ENCODE measurements around the gene AVPR2.

Gene AVPR2

GRCh38 chrX:153950127-153950526, 45.7 kb downstream of the AVPR2 start:
- H3K27me3 ChIP-seq (ENCODE audit: control insufficient read depth in 2 of 2, insufficient read depth in 2 of 2, low read length in 2 of 2) = no peaks in the 10 kb centered on the region
- no peak overlapping the region for H3K27ac ChIP-seq (ENCODE audit: low read depth in 2 of 2, low read length in 2 of 2)
- peaks cover 13 to 41% of the 10 kb centered on the region in 2 donors for H3K36me3 ChIP-seq (ENCODE audit: control insufficient read depth in 2 of 2, insufficient read depth in 2 of 2, low read length in 2 of 2)
- H3K9ac ChIP-seq (ENCODE audit: low read depth in 1 of 2, low read length in 2 of 2) = no peak overlapping the region
- H3K4me3 ChIP-seq (ENCODE audit: low read length in 2 of 2) = no peak overlapping the region
- no peaks in the 10 kb centered on the region for H3K9me3 ChIP-seq (ENCODE audit: control insufficient read depth in 2 of 2, low read length in 2 of 2)
- H3K4me1 ChIP-seq (ENCODE audit: control insufficient read depth in 2 of 2, insufficient read depth in 2 of 2, low read length in 2 of 2) = peaks cover 0 to 5% of the 10 kb centered on the region in 2 donors

- H3K27ac ChIP-seq (ENCODE audit: low read depth in 2 of 2, low read length in 2 of 2) = peak overlapping the region in 1 of 2 donors; percentile 9
- no peaks in the 10 kb centered on the region for H3K27me3 ChIP-seq (ENCODE audit: control insufficient read depth in 2 of 2, insufficient read depth in 2 of 2, low read length in 2 of 2)
- H3K36me3 ChIP-seq (ENCODE audit: control insufficient read depth in 2 of 2, insufficient read depth in 2 of 2, low read length in 2 of 2) = peaks cover 24 to 57% of the 10 kb centered on the region in 2 donors
- H3K9me3 ChIP-seq (ENCODE audit: control insufficient read depth in 2 of 2, low read length in 2 of 2) = no peaks in the 10 kb centered on the region
- H3K4me3 ChIP-seq (ENCODE audit: low read length in 2 of 2) = no peak overlapping the region
- no peak overlapping the region for H3K9ac ChIP-seq (ENCODE audit: low read depth in 1 of 2, low read length in 2 of 2)
- H3K4me1 ChIP-seq (ENCODE audit: control insufficient read depth in 2 of 2, insufficient read depth in 2 of 2, low read length in 2 of 2) = peaks cover 0 to 5% of the 10 kb centered on the region in 2 donors
These were observed 47.4 kb downstream of the AVPR2 start for GRCh38 chrX:153951683-153952372.

- peaks cover 0 to 5% of the 10 kb centered on the region in 2 donors for H3K4me1 ChIP-seq (ENCODE audit: control insufficient read depth in 2 of 2, insufficient read depth in 2 of 2, low read length in 2 of 2)
- H3K4me3 ChIP-seq (ENCODE audit: low read length in 2 of 2) = no peak overlapping the region
- no peaks in the 10 kb centered on the region for H3K27me3 ChIP-seq (ENCODE audit: control insufficient read depth in 2 of 2, insufficient read depth in 2 of 2, low read length in 2 of 2)
- no peak overlapping the region for H3K9ac ChIP-seq (ENCODE audit: low read depth in 1 of 2, low read length in 2 of 2)
- peak overlapping the region in 1 of 2 donors; percentile 35 for H3K27ac ChIP-seq (ENCODE audit: low read depth in 2 of 2, low read length in 2 of 2)
- H3K9me3 ChIP-seq (ENCODE audit: control insufficient read depth in 2 of 2, low read length in 2 of 2) = no peaks in the 10 kb centered on the region
- peaks cover 31 to 64% of the 10 kb centered on the region in 2 donors for H3K36me3 ChIP-seq (ENCODE audit: control insufficient read depth in 2 of 2, insufficient read depth in 2 of 2, low read length in 2 of 2)
These were observed 48.0 kb downstream of the AVPR2 start for GRCh38 chrX:153952373-153953026.

GRCh38 chrX:153953342-153953830, 48.9 kb downstream of the AVPR2 start:
- H3K27ac ChIP-seq (ENCODE audit: low read depth in 2 of 2, low read length in 2 of 2) = peak overlapping the region in 1 of 2 donors; percentile 35
- H3K4me1 ChIP-seq (ENCODE audit: control insufficient read depth in 2 of 2, insufficient read depth in 2 of 2, low read length in 2 of 2) = peaks cover 0 to 3% of the 10 kb centered on the region in 2 donors
- no peak overlapping the region for H3K9ac ChIP-seq (ENCODE audit: low read depth in 1 of 2, low read length in 2 of 2)
- H3K36me3 ChIP-seq (ENCODE audit: control insufficient read depth in 2 of 2, insufficient read depth in 2 of 2, low read length in 2 of 2) = peaks cover 36 to 71% of the 10 kb centered on the region in 2 donors
- H3K9me3 ChIP-seq (ENCODE audit: control insufficient read depth in 2 of 2, low read length in 2 of 2) = no peaks in the 10 kb centered on the region
- H3K27me3 ChIP-seq (ENCODE audit: control insufficient read depth in 2 of 2, insufficient read depth in 2 of 2, low read length in 2 of 2) = no peaks in the 10 kb centered on the region
- no peak overlapping the region for H3K4me3 ChIP-seq (ENCODE audit: low read length in 2 of 2)

GRCh38 chrX:153953892-153954557, 49.6 kb downstream of the AVPR2 start:
- Histone ChIP-seq H3K27me3 (ENCODE audit: control insufficient read depth in 2 of 2, insufficient read depth in 2 of 2, low read length in 2 of 2) (no peaks in the 10 kb centered on the region), H3K4me1 (ENCODE audit: control insufficient read depth in 2 of 2, insufficient read depth in 2 of 2, low read length in 2 of 2) (peaks cover 0 to 3% of the 10 kb centered on the region in 2 donors), H3K4me3 (ENCODE audit: low read length in 2 of 2) (no peak overlapping the region), H3K9me3 (ENCODE audit: control insufficient read depth in 2 of 2, low read length in 2 of 2) (no peaks in the 10 kb centered on the region), H3K36me3 (ENCODE audit: control insufficient read depth in 2 of 2, insufficient read depth in 2 of 2, low read length in 2 of 2) (peaks cover 42 to 77% of the 10 kb centered on the region in 2 donors), H3K9ac (ENCODE audit: low read depth in 1 of 2, low read length in 2 of 2) (no peak overlapping the region), H3K27ac (ENCODE audit: low read depth in 2 of 2, low read length in 2 of 2) (peak overlapping the region in 1 of 2 donors; percentile 23)

GRCh38 chrX:153954558-153955227, 50.2 kb downstream of the AVPR2 start:
- Histone ChIP-seq H3K4me1 (ENCODE audit: control insufficient read depth in 2 of 2, insufficient read depth in 2 of 2, low read length in 2 of 2) (peaks cover 0 to 3% of the 10 kb centered on the region in 2 donors), H3K9ac (ENCODE audit: low read depth in 1 of 2, low read length in 2 of 2) (no peak overlapping the region), H3K27me3 (ENCODE audit: control insufficient read depth in 2 of 2, insufficient read depth in 2 of 2, low read length in 2 of 2) (no peaks in the 10 kb centered on the region), H3K4me3 (ENCODE audit: low read length in 2 of 2) (no peak overlapping the region), H3K27ac (ENCODE audit: low read depth in 2 of 2, low read length in 2 of 2) (no peak overlapping the region), H3K36me3 (ENCODE audit: control insufficient read depth in 2 of 2, insufficient read depth in 2 of 2, low read length in 2 of 2) (peaks cover 48 to 79% of the 10 kb centered on the region in 2 donors), H3K9me3 (ENCODE audit: control insufficient read depth in 2 of 2, low read length in 2 of 2) (no peaks in the 10 kb centered on the region)

GRCh38 chrX:153955228-153955732, 50.8 kb downstream of the AVPR2 start:
- Histone ChIP-seq H3K9me3 (ENCODE audit: control insufficient read depth in 2 of 2, low read length in 2 of 2) (no peaks in the 10 kb centered on the region), H3K9ac (ENCODE audit: low read depth in 1 of 2, low read length in 2 of 2) (no peak overlapping the region), H3K36me3 (ENCODE audit: control insufficient read depth in 2 of 2, insufficient read depth in 2 of 2, low read length in 2 of 2) (peaks cover 52 to 79% of the 10 kb centered on the region in 2 donors), H3K27me3 (ENCODE audit: control insufficient read depth in 2 of 2, insufficient read depth in 2 of 2, low read length in 2 of 2) (no peaks in the 10 kb centered on the region), H3K4me1 (ENCODE audit: control insufficient read depth in 2 of 2, insufficient read depth in 2 of 2, low read length in 2 of 2) (peaks cover 0 to 3% of the 10 kb centered on the region in 2 donors), H3K27ac (ENCODE audit: low read depth in 2 of 2, low read length in 2 of 2) (no peak overlapping the region), H3K4me3 (ENCODE audit: low read length in 2 of 2) (no peak overlapping the region)

GRCh38 chrX:153956044-153956907, 51.8 kb downstream of the AVPR2 start:
- peaks cover 0 to 3% of the 10 kb centered on the region in 2 donors for H3K4me1 ChIP-seq (ENCODE audit: control insufficient read depth in 2 of 2, insufficient read depth in 2 of 2, low read length in 2 of 2)
- no peak overlapping the region for H3K4me3 ChIP-seq (ENCODE audit: low read length in 2 of 2)
- no peaks in the 10 kb centered on the region for H3K27me3 ChIP-seq (ENCODE audit: control insufficient read depth in 2 of 2, insufficient read depth in 2 of 2, low read length in 2 of 2)
- peaks cover 50 to 78% of the 10 kb centered on the region in 2 donors for H3K36me3 ChIP-seq (ENCODE audit: control insufficient read depth in 2 of 2, insufficient read depth in 2 of 2, low read length in 2 of 2)
- no peak overlapping the region for H3K9ac ChIP-seq (ENCODE audit: low read depth in 1 of 2, low read length in 2 of 2)
- no peak overlapping the region for H3K27ac ChIP-seq (ENCODE audit: low read depth in 2 of 2, low read length in 2 of 2)
- H3K9me3 ChIP-seq (ENCODE audit: control insufficient read depth in 2 of 2, low read length in 2 of 2) = no peaks in the 10 kb centered on the region

All from mucosa of rectum (tissue), 2 donors.